ENCODE results near the gene FOXP1.

FOXP1 gene

DNA sequence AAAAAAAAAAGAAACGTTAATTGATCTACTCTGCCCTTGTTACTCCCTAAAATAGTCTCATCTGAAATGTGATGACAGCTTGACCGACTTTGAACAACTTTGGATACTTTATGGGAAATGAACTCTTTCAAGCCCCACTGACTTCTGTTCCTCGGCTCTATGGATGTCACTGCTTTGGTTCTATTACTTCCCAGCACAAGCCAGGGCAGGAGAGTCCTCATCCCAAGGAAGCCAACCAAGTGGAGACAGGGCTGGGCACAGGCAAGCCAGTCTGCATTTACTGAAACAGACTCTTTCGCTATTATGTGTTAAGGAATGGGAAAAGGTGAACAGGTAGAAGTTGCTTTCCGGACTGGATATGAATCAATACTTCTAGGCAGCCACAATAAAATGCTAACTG lies 444.0 kb downstream of the FOXP1 start:
- H3K27me3 ChIP-seq (replicated peaks; ENCODE audit: control insufficient read depth, insufficient read depth, low read length), result no peaks in the 10 kb centered on the region
- no peak overlapping the region for H3K9ac ChIP-seq (ENCODE audit: low read length)
- H3K4me3 ChIP-seq (ENCODE audit: low read length), result no peak overlapping the region
- peaks cover 7% of the 10 kb centered on the region for H3K4me1 ChIP-seq (ENCODE audit: control insufficient read depth, insufficient read depth, low read length)
- DNase-seq (ENCODE audit: low read depth), result no peak
- no peaks in the 10 kb centered on the region for H3K36me3 ChIP-seq (ENCODE audit: control insufficient read depth, insufficient read depth, low read length, severe bottlenecking)
- H3K9me3 ChIP-seq (ENCODE audit: control insufficient read depth, low read length), result no peaks in the 10 kb centered on the region

DNA sequence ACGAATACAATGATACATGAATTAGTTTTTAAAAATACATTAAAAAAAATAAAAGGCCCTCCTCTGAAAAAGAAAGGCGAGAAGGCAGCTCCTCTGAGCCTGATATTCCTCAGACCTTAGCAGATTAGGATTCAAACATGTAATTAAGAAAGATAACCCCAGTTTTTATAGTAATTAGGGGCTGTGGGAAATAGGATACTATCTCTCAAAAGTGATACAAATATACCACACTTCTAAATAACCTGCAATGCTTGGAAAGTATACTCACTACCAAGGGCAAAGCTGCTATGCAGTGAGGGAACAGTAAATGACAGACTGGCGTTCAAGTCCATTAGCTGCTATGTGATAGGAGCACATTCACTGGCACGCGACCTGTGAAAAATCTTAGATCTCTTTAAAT lies 445.1 kb downstream of the FOXP1 start:
- no peak overlapping the region for H3K4me3 ChIP-seq (ENCODE audit: low read length)
- H3K9ac ChIP-seq (ENCODE audit: low read length), result no peak overlapping the region
- no peaks in the 10 kb centered on the region for H3K27me3 ChIP-seq (replicated peaks; ENCODE audit: control insufficient read depth, insufficient read depth, low read length)
- H3K9me3 ChIP-seq (ENCODE audit: control insufficient read depth, low read length), result no peaks in the 10 kb centered on the region
- peaks cover 7% of the 10 kb centered on the region for H3K4me1 ChIP-seq (ENCODE audit: control insufficient read depth, insufficient read depth, low read length)
- H3K36me3 ChIP-seq (ENCODE audit: control insufficient read depth, insufficient read depth, low read length, severe bottlenecking), result no peaks in the 10 kb centered on the region
- DNase-seq (ENCODE audit: low read depth), result no peak

- no peaks in the 10 kb centered on the region for H3K36me3 ChIP-seq (ENCODE audit: control insufficient read depth, insufficient read depth, low read length, severe bottlenecking)
- no peak for DNase-seq (ENCODE audit: low read depth)
- no peaks in the 10 kb centered on the region for H3K9me3 ChIP-seq (ENCODE audit: control insufficient read depth, low read length)
- H3K9ac ChIP-seq (ENCODE audit: low read length), result no peak overlapping the region
- peaks cover 7% of the 10 kb centered on the region for H3K4me1 ChIP-seq (ENCODE audit: control insufficient read depth, insufficient read depth, low read length)
- no peaks in the 10 kb centered on the region for H3K27me3 ChIP-seq (replicated peaks; ENCODE audit: control insufficient read depth, insufficient read depth, low read length)
- no peak overlapping the region for H3K4me3 ChIP-seq (ENCODE audit: low read length)
These were observed 447.3 kb downstream of the FOXP1 start for GRCh38 chr3:71136276-71136675.

DNA sequence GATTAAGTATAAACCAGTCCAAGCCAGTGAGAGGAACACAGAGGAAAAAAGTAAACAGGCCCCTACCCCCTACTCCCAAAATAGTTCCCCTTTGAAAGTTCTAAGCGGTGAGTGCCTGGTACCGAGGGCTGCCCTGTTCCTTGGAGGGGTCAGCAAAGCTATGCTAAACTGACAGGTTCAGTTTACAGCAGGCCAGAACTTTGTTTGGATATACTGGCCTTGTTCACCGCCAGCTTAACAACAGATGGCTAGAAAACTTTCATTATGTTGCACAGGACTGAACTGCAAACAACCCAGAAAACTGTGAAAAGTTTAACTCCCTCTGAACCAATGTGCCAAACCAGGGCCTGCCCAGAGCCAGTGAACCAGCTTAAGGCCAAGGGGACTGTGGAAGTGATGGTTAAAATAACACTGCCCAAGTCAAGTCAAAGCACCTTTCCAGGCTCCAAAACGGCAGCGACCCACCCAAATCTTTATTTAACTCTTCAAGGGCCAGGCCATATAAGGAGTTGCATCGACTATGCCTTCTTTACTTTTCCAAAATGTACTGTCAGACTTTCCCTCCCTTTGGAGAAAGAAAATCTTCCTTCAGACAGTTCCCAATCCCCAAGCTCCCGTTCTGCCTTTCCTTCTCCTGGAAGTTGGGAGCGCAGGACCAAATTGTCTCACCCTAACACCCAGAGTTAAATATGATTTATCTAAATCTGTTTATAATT lies 448.0 kb downstream of the FOXP1 start:
- no peak overlapping the region for H3K9ac ChIP-seq (ENCODE audit: low read length)
- H3K27me3 ChIP-seq (replicated peaks; ENCODE audit: control insufficient read depth, insufficient read depth, low read length), result no peaks in the 10 kb centered on the region
- H3K4me3 ChIP-seq (ENCODE audit: low read length), result no peak overlapping the region
- H3K36me3 ChIP-seq (ENCODE audit: control insufficient read depth, insufficient read depth, low read length, severe bottlenecking), result no peaks in the 10 kb centered on the region
- H3K9me3 ChIP-seq (ENCODE audit: control insufficient read depth, low read length), result no peaks in the 10 kb centered on the region
- no peak for DNase-seq (ENCODE audit: low read depth)
- H3K4me1 ChIP-seq (ENCODE audit: control insufficient read depth, insufficient read depth, low read length), result peaks cover 13% of the 10 kb centered on the region

- H3K4me1 ChIP-seq (ENCODE audit: control insufficient read depth, insufficient read depth, low read length), result peaks cover 13% of the 10 kb centered on the region
- no peak for DNase-seq (ENCODE audit: low read depth)
- H3K36me3 ChIP-seq (ENCODE audit: control insufficient read depth, insufficient read depth, low read length, severe bottlenecking), result no peaks in the 10 kb centered on the region
- H3K27me3 ChIP-seq (replicated peaks; ENCODE audit: control insufficient read depth, insufficient read depth, low read length), result no peaks in the 10 kb centered on the region
- no peaks in the 10 kb centered on the region for H3K9me3 ChIP-seq (ENCODE audit: control insufficient read depth, low read length)
- H3K4me3 ChIP-seq (ENCODE audit: low read length), result no peak overlapping the region
- no peak overlapping the region for H3K9ac ChIP-seq (ENCODE audit: low read length)
These were observed 449.0 kb downstream of the FOXP1 start for GRCh38 chr3:71134521-71134920.

GRCh38 chr3:71133865-71134264 lies 449.7 kb downstream of the FOXP1 start:
- H3K4me3 ChIP-seq (ENCODE audit: low read length), result no peak overlapping the region
- H3K9me3 ChIP-seq (ENCODE audit: control insufficient read depth, low read length), result no peaks in the 10 kb centered on the region
- H3K9ac ChIP-seq (ENCODE audit: low read length), result no peak overlapping the region
- DNase-seq (ENCODE audit: low read depth), result no peak
- no peaks in the 10 kb centered on the region for H3K36me3 ChIP-seq (ENCODE audit: control insufficient read depth, insufficient read depth, low read length, severe bottlenecking)
- H3K4me1 ChIP-seq (ENCODE audit: control insufficient read depth, insufficient read depth, low read length), result peaks cover 13% of the 10 kb centered on the region
- H3K27me3 ChIP-seq (replicated peaks; ENCODE audit: control insufficient read depth, insufficient read depth, low read length), result no peaks in the 10 kb centered on the region

DNA sequence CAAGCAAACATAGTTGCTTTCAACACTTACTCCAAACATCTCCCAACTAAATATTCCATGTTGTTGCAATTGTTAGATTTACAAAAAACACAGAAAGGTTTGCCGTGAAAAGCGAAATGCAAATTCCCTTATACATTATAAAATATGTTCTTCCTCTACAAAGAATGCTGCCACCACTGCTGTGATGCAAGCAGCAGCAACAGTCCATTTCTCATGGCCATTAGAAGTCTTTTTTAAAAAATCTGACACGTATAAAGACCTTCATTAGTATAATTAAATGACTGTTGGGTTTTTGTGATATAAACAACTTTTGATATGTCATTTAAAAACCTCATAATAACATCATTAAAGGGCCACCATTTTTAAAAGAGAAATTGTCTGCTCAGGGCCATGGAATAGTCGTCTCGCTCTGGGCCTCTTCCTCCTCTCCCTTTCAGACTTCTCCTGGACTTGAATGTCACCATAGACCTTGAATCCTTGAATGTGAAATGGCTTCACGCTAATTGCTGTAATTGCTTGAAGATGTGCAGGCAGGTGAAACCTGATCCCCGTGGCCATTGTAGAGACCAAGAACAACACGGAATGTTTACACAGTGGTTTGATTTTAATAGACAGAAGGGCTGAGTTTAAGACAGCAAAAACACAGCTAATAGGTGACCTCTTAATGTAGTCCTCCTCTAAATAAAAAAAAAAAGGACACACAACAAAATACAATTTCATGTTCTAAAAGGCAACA lies 450.4 kb downstream of the FOXP1 start:
- peak; percentile 9 for DNase-seq (ENCODE audit: low read depth)
- Histone ChIP-seq H3K36me3 (ENCODE audit: control insufficient read depth, insufficient read depth, low read length, severe bottlenecking) (no peaks in the 10 kb centered on the region), H3K9me3 (ENCODE audit: control insufficient read depth, low read length) (no peaks in the 10 kb centered on the region), H3K4me1 (ENCODE audit: control insufficient read depth, insufficient read depth, low read length) (peaks cover 20% of the 10 kb centered on the region), H3K27me3 (replicated peaks; ENCODE audit: control insufficient read depth, insufficient read depth, low read length) (no peaks in the 10 kb centered on the region), H3K4me3 (ENCODE audit: low read length) (no peak overlapping the region), H3K9ac (ENCODE audit: low read length) (no peak overlapping the region)

DNA sequence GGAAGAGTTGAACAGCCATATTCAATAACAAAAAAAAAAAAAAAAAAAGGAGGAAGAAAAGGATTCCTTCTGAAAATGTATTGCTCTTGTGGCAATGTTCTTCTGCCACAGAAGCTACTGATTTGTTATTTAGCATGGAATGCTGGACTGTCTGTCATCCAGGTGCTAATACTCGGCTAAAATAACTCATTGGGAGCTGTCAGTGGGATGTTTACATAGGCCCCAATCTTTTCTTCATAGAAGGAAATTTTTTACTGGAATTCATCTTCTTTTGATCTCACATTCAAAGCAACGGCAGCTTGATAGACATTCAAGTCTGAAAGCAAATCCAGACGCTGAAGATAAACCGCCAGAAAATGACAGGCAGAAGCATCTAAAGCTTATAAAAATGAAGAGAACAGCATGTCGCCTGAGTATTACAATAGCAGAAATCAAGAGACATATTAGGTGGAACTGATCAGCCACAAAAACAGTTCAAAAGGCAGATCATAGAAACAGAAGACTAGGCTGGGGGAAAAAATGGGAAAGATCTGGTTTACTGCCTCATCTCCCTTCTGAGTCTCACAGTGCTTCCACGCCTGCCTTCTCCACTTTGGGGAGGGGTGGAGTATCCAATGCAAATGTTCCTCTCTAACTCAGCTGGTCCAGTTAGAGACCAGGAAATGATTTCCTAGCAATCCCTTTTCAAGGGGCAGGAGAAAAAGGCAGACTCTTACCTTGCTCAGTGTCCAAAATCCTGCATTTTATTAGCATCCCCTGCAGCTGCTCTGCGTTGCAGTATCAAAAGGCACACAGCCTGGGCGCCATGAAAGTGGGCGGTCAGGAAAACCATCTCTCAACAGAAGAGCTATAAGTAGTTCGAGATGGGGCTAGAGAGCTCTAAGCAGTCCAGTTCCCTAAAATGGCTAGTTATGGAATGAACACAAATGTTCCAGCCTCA lies 451.9 kb downstream of the FOXP1 start:
- Histone ChIP-seq H3K4me1 (ENCODE audit: control insufficient read depth, insufficient read depth, low read length) (peaks cover 35% of the 10 kb centered on the region), H3K9ac (ENCODE audit: low read length) (no peak overlapping the region), H3K27me3 (replicated peaks; ENCODE audit: control insufficient read depth, insufficient read depth, low read length) (no peaks in the 10 kb centered on the region)

DNA sequence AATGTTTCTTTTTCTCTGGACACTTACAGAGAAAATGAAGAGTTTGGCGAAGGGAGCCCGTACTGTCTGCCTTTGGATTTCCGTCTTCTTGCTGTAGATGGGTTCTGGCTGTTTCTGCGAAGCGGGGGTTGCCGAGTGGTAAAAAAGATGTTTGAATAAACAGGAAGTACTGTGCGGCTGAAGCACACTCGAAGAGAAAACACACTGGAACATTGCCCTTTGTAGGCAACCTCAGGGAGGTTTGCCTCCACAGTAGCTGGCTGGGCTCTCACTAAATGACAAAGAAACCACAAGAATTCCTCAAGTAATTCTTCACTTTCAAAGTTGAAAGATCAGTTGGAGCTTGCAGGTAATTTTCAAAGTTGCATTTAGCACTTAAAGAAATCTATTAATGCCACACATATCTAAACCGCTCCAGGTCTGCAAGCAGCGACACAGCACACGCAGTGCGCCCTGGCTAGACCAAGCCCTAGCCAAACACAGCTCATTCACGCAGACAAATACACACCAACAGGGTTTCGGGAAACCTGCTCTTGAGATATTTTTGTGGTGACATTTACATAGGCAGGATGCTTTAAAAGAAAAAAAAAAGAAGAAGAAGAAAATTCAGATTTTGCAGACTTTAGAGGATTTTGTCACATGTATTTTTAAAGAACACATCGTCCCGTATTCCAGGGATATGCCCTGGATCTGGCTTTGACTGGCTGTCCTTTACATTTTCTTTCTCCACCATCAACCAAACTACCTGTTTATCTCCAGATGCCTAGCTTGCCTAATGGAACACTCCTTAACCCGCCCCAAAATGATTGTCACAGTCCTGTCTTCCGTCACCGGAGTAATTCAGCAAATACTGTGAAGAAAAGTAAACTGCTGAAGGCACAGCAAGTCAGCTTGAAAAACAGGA lies 452.8 kb downstream of the FOXP1 start:
- Histone ChIP-seq H3K36me3 (ENCODE audit: control insufficient read depth, insufficient read depth, low read length, severe bottlenecking) (no peaks in the 10 kb centered on the region), H3K27me3 (replicated peaks; ENCODE audit: control insufficient read depth, insufficient read depth, low read length) (no peaks in the 10 kb centered on the region), H3K4me1 (ENCODE audit: control insufficient read depth, insufficient read depth, low read length) (peaks cover 36% of the 10 kb centered on the region), H3K9me3 (ENCODE audit: control insufficient read depth, low read length) (no peaks in the 10 kb centered on the region), H3K9ac (ENCODE audit: low read length) (peak overlapping the region; percentile 89), H3K4me3 (ENCODE audit: low read length) (peak overlapping the region; percentile 86)
- peak; percentile 78 for DNase-seq (ENCODE audit: low read depth)

More for the DNA sequence above, 451.9 kb downstream of the FOXP1 start:
- H3K4me3 ChIP-seq (ENCODE audit: low read length), result peak overlapping the region; percentile 86
- H3K36me3 ChIP-seq (ENCODE audit: control insufficient read depth, insufficient read depth, low read length, severe bottlenecking), result no peaks in the 10 kb centered on the region
- H3K9me3 ChIP-seq (ENCODE audit: control insufficient read depth, low read length), result no peaks in the 10 kb centered on the region
- no peak for DNase-seq (ENCODE audit: low read depth)

GRCh38 chr3:71129611-71130431 lies 453.7 kb downstream of the FOXP1 start:
- H3K36me3 ChIP-seq (ENCODE audit: control insufficient read depth, insufficient read depth, low read length, severe bottlenecking), result no peaks in the 10 kb centered on the region
- peak overlapping the region; percentile 86 for H3K4me3 ChIP-seq (ENCODE audit: low read length)
- H3K4me1 ChIP-seq (ENCODE audit: control insufficient read depth, insufficient read depth, low read length), result peaks cover 36% of the 10 kb centered on the region
- H3K9ac ChIP-seq (ENCODE audit: low read length), result peak overlapping the region; percentile 89
- DNase-seq (ENCODE audit: low read depth), result peak; percentile 83
- H3K9me3 ChIP-seq (ENCODE audit: control insufficient read depth, low read length), result no peaks in the 10 kb centered on the region
- no peaks in the 10 kb centered on the region for H3K27me3 ChIP-seq (replicated peaks; ENCODE audit: control insufficient read depth, insufficient read depth, low read length)
